GM18519 (cell line): Measurements from ENCODE around the gene DCAF12.

Source experiments
- ATAC-seq: cut with Tn5 transposase; IDR thresholded peaks from one replicate; pipeline ENCODE4 v1.9.1; 2021; ENCODE audit warnings: mild to moderate bottlenecking, moderate library complexity; ENCODE audit not compliant: unreplicated experiment, low FRiP score

DCAF12 gene

GRCh38 chr9:34127035-34127948 is 794 bp upstream of the DCAF12 start:
- no peak for ATAC-seq

DNA sequence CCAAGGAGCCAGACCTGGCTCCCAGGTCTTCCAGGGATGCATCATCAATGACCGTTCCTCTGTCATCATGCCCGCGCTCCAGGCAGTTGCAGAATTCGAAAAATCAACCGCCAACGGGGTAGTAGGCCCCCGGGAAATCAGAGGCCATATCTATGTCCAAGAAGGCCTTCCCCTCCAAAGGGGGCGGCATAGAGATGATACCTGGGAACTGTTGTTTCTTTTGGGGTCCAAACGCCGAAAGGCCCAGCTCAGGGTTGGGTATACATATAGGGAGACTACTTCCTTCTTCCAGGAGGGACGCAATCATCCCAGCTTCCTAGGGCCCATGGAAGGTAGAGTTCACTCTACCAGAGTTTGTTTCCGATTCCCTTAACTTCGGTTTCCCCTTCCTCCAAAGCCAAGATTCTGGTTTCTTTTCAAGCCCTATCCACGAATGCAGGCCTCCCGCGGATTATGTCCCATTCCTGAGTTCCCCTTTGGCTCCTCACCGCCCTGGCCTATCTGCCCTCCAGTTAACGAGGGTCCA is 754 bp downstream of the DCAF12 start:
- no peak for ATAC-seq

- ATAC-seq: no peak
Measured at GRCh38 chr9:34124926-34125325, 1.6 kb downstream of the DCAF12 start.

GRCh38 chr9:34124099-34124498 is 2.4 kb downstream of the DCAF12 start:
- ATAC-seq: no peak

- ATAC-seq: peak; percentile 35
Measured at GRCh38 chr9:34123682-34124081, 2.8 kb downstream of the DCAF12 start.

DNA sequence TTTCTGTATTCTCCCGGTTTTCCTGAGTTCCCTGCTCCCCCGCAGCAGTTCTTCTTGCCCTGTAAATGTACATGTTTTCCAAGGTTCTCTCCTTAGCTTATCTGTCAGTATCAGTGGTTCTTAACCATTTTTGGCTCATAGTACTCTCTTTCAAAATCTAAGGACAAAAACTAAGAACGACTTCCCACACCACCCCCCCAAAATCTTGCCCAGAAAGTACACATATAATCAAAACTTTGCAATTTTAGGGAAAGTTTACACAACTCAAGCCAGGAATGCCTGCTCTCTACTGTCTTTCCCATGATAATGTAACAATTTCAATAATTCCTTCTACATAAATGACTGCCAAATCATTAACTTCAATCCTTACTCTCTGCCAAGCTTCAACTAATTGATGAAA is 4.5 kb downstream of the DCAF12 start:
- no peak for ATAC-seq

DNA sequence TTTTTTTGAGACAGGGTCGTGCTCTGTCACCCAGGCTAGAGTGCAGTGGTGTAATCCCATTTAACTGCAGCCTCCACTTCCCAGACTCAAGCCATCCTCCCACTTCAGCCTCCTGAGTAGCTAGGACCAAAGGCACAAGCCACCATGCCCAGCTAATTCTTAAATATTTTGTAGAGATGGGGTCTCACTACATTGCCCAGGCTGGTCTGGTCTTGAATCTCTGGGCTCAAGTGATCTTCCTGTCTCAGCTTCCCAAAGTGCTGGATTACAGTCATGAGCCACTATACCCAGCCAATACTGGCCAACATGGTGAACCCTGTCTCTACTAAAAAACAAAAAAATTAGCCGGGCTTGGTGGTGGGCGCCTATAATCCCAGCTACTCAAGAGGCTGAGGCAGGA is 6.8 kb downstream of the DCAF12 start:
- no peak for ATAC-seq

- ATAC-seq: no peak
Measured at GRCh38 chr9:34114436-34114835, 12.1 kb downstream of the DCAF12 start.

DNA sequence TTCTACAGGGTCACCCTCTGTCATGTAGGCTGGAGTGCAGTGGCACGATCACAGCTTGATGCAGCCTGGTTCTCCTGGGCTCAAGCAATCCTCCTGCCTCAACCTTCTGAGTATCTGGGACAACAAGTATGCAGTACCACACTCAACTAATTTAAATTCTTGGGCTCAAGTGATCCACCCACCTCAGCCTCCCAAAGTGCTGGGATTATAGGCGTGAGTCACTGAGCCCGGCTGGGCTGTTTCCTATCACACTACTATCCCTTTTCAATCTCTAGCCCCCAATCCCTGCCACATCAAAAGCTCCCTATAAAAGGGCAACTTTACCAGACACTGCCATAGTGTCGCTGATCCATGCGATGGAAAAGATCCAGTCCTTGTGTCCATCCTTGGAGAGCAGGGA is 20.4 kb downstream of the DCAF12 start:
- no peak for ATAC-seq

GRCh38 chr9:34102796-34103195 is 23.7 kb downstream of the DCAF12 start:
- no peak for ATAC-seq

GRCh38 chr9:34098307-34098706 is 28.2 kb downstream of the DCAF12 start:
- peak; percentile 59 for ATAC-seq

- peak; percentile 58 for ATAC-seq
Measured at GRCh38 chr9:34097865-34098264, 28.6 kb downstream of the DCAF12 start.

DNA sequence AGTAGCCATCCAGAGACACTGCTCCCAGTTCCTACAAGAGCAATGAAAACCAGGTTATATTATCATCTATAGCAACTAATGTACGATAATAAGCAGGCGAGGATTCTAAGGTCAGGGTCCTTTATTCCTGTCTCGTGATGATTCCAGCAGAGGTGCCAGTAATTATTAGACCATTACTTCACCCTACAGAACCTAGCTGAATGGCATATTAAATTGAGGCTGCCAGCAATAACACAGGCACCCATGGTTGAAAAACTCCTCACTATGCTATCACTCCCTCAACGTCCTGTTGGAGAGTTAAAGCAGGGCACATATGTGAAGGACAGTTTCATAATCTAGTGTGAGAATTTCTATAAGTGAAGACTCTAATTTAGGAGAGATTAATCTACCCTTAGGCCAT is 29.7 kb downstream of the DCAF12 start:
- no peak for ATAC-seq

DNA sequence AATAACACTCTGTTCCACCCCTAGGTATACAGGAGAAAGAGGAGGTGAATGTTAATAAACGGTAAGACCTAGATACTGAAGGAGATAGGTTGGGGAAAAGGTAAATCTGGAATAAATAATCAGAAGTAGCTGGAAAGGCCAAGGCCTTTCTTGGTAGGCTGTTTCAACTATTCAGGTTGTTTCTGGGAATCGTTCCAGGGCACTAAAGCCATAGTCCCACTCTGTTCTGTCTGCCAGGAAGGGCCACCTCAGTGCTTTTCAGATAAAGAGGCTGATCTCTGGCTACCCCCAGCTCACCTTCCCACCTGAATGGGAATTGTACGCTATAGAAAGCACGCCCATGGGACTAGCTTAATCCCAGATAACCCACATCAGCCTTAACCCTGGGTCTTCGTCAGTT is 32.9 kb downstream of the DCAF12 start:
- no peak for ATAC-seq

DNA sequence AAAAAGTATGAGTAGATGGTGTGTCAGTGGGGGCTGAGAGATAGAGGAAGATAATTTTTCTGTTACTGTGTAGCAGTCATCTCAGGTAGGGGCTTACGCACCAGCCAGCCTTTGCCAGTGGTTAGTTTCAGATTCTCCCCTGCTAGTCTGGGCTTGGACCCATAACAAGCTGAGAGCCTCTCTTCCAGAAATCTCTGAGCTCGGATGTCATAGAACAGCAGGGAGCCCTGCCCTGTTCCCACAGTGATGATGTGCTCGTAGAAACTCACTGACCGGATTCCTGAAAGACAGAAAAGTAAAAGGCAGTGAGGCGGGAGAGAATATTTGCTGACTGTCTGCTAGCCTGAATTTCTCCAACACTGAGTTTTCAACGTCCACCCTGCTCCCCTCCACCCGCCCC is 37.2 kb downstream of the DCAF12 start:
- no peak for ATAC-seq

DNA sequence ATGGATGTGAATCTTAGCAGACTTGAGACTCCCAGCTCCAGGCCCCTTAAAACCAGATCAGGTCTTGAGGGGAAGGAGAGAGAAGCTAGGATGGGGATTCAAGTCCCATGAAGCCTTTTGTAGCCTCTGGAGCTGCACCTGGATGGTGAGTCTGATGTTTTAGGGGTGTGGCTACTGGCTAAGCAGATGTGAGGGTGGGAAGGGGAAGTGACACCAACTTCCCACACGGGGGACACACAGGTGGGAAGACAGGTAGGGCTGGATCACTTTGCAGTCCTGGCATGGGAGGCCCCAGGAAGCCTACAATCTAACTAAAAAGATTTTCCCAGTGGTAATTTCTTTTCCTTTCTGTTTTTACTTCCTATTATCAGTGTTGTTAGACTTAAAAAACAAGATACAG is 39.1 kb downstream of the DCAF12 start:
- ATAC-seq: no peak

DNA sequence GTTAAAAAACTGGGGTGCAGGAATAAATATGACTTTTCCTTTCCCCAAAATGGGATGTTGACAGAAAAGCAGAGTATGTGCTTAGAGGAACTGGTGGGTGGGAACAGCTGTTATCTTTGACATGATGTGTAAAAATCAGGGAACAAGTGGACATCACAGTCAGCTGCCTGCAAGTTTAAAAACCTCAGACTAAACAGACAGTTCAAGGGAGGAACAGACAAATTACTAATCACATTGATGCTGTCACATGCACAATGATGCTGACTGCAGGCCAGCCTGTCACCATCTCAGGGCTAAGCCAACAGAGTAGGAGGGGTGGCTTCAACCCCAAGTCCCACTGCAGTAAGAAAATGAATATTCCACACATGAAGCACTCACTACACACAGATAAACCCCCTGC is 39.6 kb downstream of the DCAF12 start:
- no peak for ATAC-seq

- ATAC-seq: no peak
Measured at GRCh38 chr9:34085581-34086500, 40.7 kb downstream of the DCAF12 start.

- ATAC-seq: no peak
Measured at GRCh38 chr9:34084562-34084961, 41.9 kb downstream of the DCAF12 start.

DNA sequence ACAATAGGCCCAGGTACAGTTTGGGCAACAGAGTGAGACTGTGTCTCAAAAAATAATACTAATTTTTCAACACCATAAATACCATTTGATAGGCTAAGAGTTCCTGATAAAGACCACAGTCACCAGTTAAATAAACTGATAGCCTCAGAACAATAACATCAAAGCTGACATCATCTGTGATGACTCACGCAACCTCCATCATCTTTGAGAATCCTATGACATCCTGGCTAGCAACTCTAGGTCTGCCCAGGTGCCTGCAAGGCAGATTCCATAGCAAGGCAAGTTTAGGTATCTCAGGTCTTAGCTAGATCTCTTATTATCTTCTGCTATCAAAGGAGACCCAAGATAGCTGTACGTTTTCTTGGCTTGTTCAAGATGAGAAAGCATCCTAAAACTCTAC is 47.3 kb downstream of the DCAF12 start:
- ATAC-seq: no peak
